OCI-LY7 (cell line): ENCODE measurements around the gene AGR2. TPM values are rescaled to one million over a fixed set of nuclear protein-coding genes. Genes with fewer than 3 reads are reported as not detected.

Experiments used
- BruUV-seq: library from RNA; stranded (reverse); fragments of 400-500 nt; replicated peaks from 2 replicates; lab custom pipeline; 2021; lab: Mats Ljungman, UMichigan
- CTCF ChIA-PET: fragments of 300-600 bp; sonication (Branson Sonifier 250); formaldehyde crosslinking; loops from one replicate; lab custom pipeline; 2022; ENCODE audit warnings: antibody characterized with exemption; ENCODE audit not compliant: unreplicated experiment; lab: Charles Lee
- POLR2A ChIA-PET: fragments of 300-600 bp; sonication (Branson Sonifier 250); formaldehyde crosslinking; loops from one replicate; lab custom pipeline; 2022; ENCODE audit warnings: antibody characterized with exemption; lab: Charles Lee
- DNase-seq: peaks from one replicate; pipeline ENCODE4 v3.0.0-alpha.2; 2015; ENCODE audit warnings: low spot score
- H2AFZ ChIP-seq: fragments of 200-600 bp; sonication (generic), shearing (Covaris generic); 2 replicates; pipeline ENCODE4 v1.6.1; 2014; ENCODE audit warnings: mild to moderate bottlenecking, antibody characterized with exemption, low read length, moderate library complexity
- H3K27ac ChIP-seq: fragments of 200-600 bp; sonication (generic); 2 replicates; pipeline ENCODE4 v1.5.1; 2014; ENCODE audit warnings: mixed run types, low read depth, mild to moderate bottlenecking, moderate library complexity, low read length, inconsistent platforms; ENCODE audit not compliant: poor library complexity, severe bottlenecking
- H3K36me3 ChIP-seq: fragments of 200-600 bp; sonication (generic); 2 replicates; pipeline ENCODE4 v1.6.1; 2014; ENCODE audit warnings: mild to moderate bottlenecking, antibody characterized with exemption, low read length, moderate library complexity, mixed read lengths; ENCODE audit not compliant: insufficient read depth
- H3K4me1 ChIP-seq: fragments of 200-600 bp; sonication (generic); 2 replicates; pipeline ENCODE4 v1.5.1; 2014; ENCODE audit warnings: mild to moderate bottlenecking, low read length; ENCODE audit not compliant: insufficient read depth, poor library complexity, severe bottlenecking
- H3K4me2 ChIP-seq: fragments of 200-600 bp; sonication (generic); 2 replicates; pipeline ENCODE4 v1.6.1; 2014; ENCODE audit warnings: mild to moderate bottlenecking, low read length
- H3K4me3 ChIP-seq: fragments of 200-600 bp; sonication (generic); 2 replicates; pipeline ENCODE4 v1.5.1; 2014; ENCODE audit warnings: mild to moderate bottlenecking, low read depth, low read length; ENCODE audit not compliant: poor library complexity, severe bottlenecking
- H3K79me2 ChIP-seq: fragments of 200-600 bp; sonication (generic); 2 replicates; pipeline ENCODE4 v1.6.1; 2016; ENCODE audit warnings: low read depth, mild to moderate bottlenecking, low read length, moderate library complexity, mixed read lengths; ENCODE audit not compliant: insufficient read depth
- H3K9me2 ChIP-seq: fragments of 200-600 bp; sonication (generic); 2 replicates; pipeline ENCODE4 v1.6.1; 2016; ENCODE audit warnings: mild to moderate bottlenecking, low read length, mixed read lengths; ENCODE audit not compliant: insufficient read depth
- H3K9me3 ChIP-seq: fragments of 200-600 bp; sonication (generic); 2 replicates; pipeline ENCODE4 v1.6.1; 2014; ENCODE audit warnings: mild to moderate bottlenecking, mixed run types, low read length, mixed read lengths
- H4K20me1 ChIP-seq: fragments of 200-600 bp; sonication (generic); 2 replicates; pipeline ENCODE4 v1.6.1; 2014; ENCODE audit warnings: mild to moderate bottlenecking, antibody characterized with exemption, low read length, moderate library complexity, mixed read lengths; ENCODE audit not compliant: insufficient read depth
- EZH2phosphoT487 ChIP-seq: fragments of 200-600 bp; sonication (generic); IDR thresholded peaks from 2 replicates; pipeline ENCODE4 v1.6.1; 2018; ENCODE audit warnings: low read depth, borderline replicate concordance, mild to moderate bottlenecking, mixed run types, antibody characterized with exemption, low read length, moderate library complexity, mixed read lengths
- intact Hi-C: fragments of 100-400 bp; cut with micrococcal nuclease; formaldehyde crosslinking; loops from one replicate; pipeline ENCODE4 v1.10.0; 2022; ENCODE audit not compliant: unreplicated experiment
- total RNA-seq, 2 experiments: library from RNA; depleted of rRNA in 1 of 2; stranded (reverse); fragments of >200 nt in 1 of 2; shearing (Covaris generic) in 1 of 2; gene quantifications; 2 replicates each; pipeline ENCODE4 v1.2.3, GENCODE V29; 2014 to 2022
- TF ChIP-seq, protein P1 (sequence below): fragments of 200-600 bp; sonication (generic); conservative IDR thresholded peaks from 2 replicates; pipeline ENCODE4 v1.5.1; 2014; ENCODE audit warnings: mild to moderate bottlenecking, antibody characterized with exemption, low read length, moderate library complexity, mixed read lengths

Gene AGR2
- total RNA-seq, 2 experiments from 2014 or later, result not detected

DNA sequence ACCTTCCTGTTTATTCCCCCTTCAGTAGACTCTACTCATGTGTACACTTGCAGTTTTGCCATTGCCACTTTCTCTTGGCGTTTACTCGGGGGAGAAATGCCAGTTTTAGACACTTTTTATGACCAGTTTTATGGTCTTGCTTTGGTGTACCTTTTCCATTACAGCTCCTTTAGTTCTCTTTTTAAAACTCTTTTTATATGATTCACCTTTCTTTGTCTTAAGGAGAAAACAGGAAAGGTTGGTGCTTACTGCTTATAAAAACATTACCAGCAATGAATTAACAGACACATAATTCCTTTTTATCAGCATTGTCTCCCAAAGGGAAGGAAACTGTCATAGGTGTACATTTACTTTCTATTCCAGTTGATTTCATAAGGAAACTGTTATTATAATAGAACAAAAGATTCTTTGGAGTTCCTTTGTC, 39.4 kb downstream of the AGR2 start:
- Histone ChIP-seq H3K4me3 (no peak overlapping the region), H3K4me1 (no peaks in the 10 kb centered on the region), H3K4me2 (no peak overlapping the region), H3K36me3 (no peaks in the 10 kb centered on the region), H3K79me2 (no peaks in the 10 kb centered on the region), H2AFZ (no peak overlapping the region), H3K27ac (no peak overlapping the region), H4K20me1 (no peaks in the 10 kb centered on the region), H3K9me3 (no peaks in the 10 kb centered on the region), H3K9me2 (no peaks in the 10 kb centered on the region)
- CTCF ChIA-PET, result no interaction called here
- intact Hi-C loops, result no loop called here
- TF ChIP-seq, protein P1, sequence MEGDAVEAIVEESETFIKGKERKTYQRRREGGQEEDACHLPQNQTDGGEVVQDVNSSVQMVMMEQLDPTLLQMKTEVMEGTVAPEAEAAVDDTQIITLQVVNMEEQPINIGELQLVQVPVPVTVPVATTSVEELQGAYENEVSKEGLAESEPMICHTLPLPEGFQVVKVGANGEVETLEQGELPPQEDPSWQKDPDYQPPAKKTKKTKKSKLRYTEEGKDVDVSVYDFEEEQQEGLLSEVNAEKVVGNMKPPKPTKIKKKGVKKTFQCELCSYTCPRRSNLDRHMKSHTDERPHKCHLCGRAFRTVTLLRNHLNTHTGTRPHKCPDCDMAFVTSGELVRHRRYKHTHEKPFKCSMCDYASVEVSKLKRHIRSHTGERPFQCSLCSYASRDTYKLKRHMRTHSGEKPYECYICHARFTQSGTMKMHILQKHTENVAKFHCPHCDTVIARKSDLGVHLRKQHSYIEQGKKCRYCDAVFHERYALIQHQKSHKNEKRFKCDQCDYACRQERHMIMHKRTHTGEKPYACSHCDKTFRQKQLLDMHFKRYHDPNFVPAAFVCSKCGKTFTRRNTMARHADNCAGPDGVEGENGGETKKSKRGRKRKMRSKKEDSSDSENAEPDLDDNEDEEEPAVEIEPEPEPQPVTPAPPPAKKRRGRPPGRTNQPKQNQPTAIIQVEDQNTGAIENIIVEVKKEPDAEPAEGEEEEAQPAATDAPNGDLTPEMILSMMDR, result no peak
- TF ChIP-seq EZH2phosphoT487, result no peak
- no peak for DNase-seq
- POLR2A ChIA-PET, result interaction anchor here (0.6 kb wide), 1 partner anchor 85 kb away, joined by 7 read pairs; no protein-coding TSS in a partner anchor
- no TSS peak for BruUV-seq

DNA sequence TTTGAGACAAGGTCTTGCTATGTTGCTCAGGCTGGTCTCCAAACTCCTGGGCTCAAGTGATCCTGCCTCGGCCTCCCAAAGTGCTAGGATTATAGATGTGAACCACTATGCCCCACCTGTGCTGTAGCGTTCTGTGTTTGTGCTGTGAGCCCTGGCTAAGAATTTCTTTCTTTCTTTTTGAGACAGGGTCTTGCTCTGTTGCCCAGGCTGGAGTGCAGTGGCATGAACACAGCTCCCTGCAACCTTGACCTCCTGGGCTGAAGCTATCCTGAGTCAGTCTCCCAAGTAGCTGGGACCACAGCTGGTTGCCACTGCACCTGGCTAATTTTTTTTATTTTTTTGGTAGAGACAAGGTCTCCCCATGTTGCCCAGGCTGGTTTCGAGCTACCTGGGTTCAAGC, 39.9 kb downstream of the AGR2 start:
- H3K9me3 ChIP-seq, result no peaks in the 10 kb centered on the region
- H3K4me1 ChIP-seq, result no peaks in the 10 kb centered on the region
- no peak for DNase-seq
- no peaks in the 10 kb centered on the region for H3K9me2 ChIP-seq
- ChIA-PET POLR2A (interaction anchor here (0.6 kb wide), 1 partner anchor 86 kb away, joined by 7 read pairs; no protein-coding TSS in a partner anchor), CTCF (no interaction called here)
- intact Hi-C loops, result no loop called here
- H3K4me2 ChIP-seq, result no peak overlapping the region
- no peak overlapping the region for H3K4me3 ChIP-seq
- BruUV-seq, result no TSS peak
- H4K20me1 ChIP-seq, result no peaks in the 10 kb centered on the region
- no peaks in the 10 kb centered on the region for H3K79me2 ChIP-seq
- TF ChIP-seq EZH2phosphoT487, result no peak
- TF ChIP-seq, protein P1, result no peak
- no peak overlapping the region for H3K27ac ChIP-seq
- no peak overlapping the region for H2AFZ ChIP-seq
- H3K36me3 ChIP-seq, result no peaks in the 10 kb centered on the region

DNA sequence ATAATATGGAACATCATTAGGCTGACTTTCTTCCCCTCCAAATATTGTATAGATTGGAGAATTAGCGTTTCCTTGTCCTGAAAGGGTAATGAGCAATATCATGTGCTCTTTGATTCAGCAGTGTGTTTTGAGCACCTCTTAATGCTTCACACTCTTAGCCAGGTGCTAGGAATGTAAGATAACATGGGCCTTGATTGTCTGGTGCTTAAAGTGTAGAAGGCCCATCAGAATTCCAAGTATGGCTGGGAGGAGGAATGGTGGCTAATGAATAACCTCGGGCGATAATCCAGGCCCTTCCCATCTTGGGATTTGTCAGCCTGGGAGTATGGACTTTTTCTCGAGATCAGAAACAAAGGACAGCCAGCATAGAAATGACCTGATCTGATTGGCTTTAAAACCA, 42.6 kb downstream of the AGR2 start:
- BruUV-seq, result no TSS peak
- H3K9me3 ChIP-seq, result 0 out of 2 replicates have a peak, but pooled peaks cover 8% of the 10 kb centered on the region
- H3K4me1 ChIP-seq, result peaks cover 14% of the 10 kb centered on the region
- no peak overlapping the region for H3K4me3 ChIP-seq
- no peak for DNase-seq
- no peaks in the 10 kb centered on the region for H4K20me1 ChIP-seq
- intact Hi-C loops, result no loop called here
- H3K27ac ChIP-seq, result no peak overlapping the region
- no peaks in the 10 kb centered on the region for H3K79me2 ChIP-seq
- ChIA-PET POLR2A (no interaction called here), CTCF (no interaction called here)
- H3K4me2 ChIP-seq, result no peak overlapping the region
- H3K36me3 ChIP-seq, result no peaks in the 10 kb centered on the region
- TF ChIP-seq, protein P1, result no peak
- no peak for TF ChIP-seq EZH2phosphoT487
- no peak overlapping the region for H2AFZ ChIP-seq
- H3K9me2 ChIP-seq, result no peaks in the 10 kb centered on the region
